Tibial nerve (tissue), 3 donors: ENCODE results near the gene CHN1.

Experiments
- CTCF ChIP-seq, 5 experiments: fragments of 200-600 bp in 3 of 5; fragments of 450-650 bp in 2 of 5; sonication (generic) in 3 of 5; IDR thresholded peaks; one replicate each; pipeline ENCODE4 v1.5.1; 2016 to 2019; ENCODE audit warnings: antibody characterized with exemption in 5 of 5, mild to moderate bottlenecking in 3 of 5, moderate library complexity in 2 of 5
- POLR2A ChIP-seq, 2 donors: fragments of 450-650 bp; IDR thresholded peaks; one replicate each; pipeline ENCODE4 v1.6.1; 2017; ENCODE audit warnings: antibody characterized with exemption in 2 of 2, mild to moderate bottlenecking in 2 of 2, moderate library complexity in 2 of 2

GRCh38 chr2:175004980-175005732, at the start of gene CHN1:
- no peak for TF ChIP-seq CTCF (IDR thresholded peaks at IDR 0.05)
- peak; percentile 26 to 52 for TF ChIP-seq POLR2A (IDR thresholded peaks at IDR 0.05)
